Measurements from ENCODE around the gene HS6ST2. TPM values are rescaled to one million over a fixed set of nuclear protein-coding genes. Genes with fewer than 3 reads are reported as not detected.

HS6ST2 gene
- total and polyA plus RNA-seq, 4 donors, result under 0.01 to 1.4 (median 0.01) TPM; not detected in 1

DNA sequence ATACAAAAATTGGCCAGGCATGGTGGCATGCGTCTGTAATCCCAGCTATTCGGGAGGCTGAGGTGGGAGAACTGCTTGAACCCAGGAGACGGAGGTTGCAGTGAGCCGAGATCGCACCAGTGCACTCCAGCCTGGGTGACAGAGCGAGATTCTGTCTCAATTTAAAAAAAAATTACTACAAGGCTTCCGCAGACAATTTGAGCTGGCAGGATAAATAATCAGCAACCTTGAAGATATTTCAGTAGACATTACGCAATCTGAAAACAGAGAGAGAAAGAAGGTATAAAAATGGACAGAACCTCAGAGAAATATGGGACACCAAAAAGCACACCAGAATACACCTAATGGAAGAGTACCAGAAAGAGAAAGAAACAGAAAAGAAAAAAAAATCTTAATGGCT is 25.3 kb downstream of the HS6ST2 start:
- H3K4me3 ChIP-seq (ENCODE audit: low read depth in 1 of 3, low read length in 3 of 3), result no peak overlapping the region
- H3K9ac ChIP-seq (ENCODE audit: low read depth in 1 of 2, low read length in 2 of 2), result no peak overlapping the region
- no peaks in the 10 kb centered on the region for H3K9me3 ChIP-seq (ENCODE audit: control insufficient read depth in 4 of 4, low read length in 3 of 4)
- H3K27me3 ChIP-seq (ENCODE audit: control insufficient read depth in 4 of 4, insufficient read depth in 4 of 4, low read length in 3 of 4), result no peaks in the 10 kb centered on the region
- no peak for DNase-seq (ENCODE audit: low spot score)
- H3K4me1 ChIP-seq (ENCODE audit: control insufficient read depth in 4 of 4, insufficient read depth in 4 of 4, low read length in 3 of 4), result no peaks in the 10 kb centered on the region
- 96% methylated on average over 8 of the region's 8 CpGs for WGBS
- H3K27ac ChIP-seq (ENCODE audit: low read depth in 1 of 2, low read length in 2 of 2), result no peak overlapping the region
- H3K36me3 ChIP-seq (ENCODE audit: control insufficient read depth in 4 of 4, insufficient read depth in 3 of 4, low read depth in 1 of 4, low read length in 3 of 4), result no peaks in the 10 kb centered on the region
- no peak for TF ChIP-seq FOXA1 (IDR thresholded peaks at IDR 0.05)
- TF ChIP-seq RAD21 (IDR thresholded peaks at IDR 0.05), result no peak

DNA sequence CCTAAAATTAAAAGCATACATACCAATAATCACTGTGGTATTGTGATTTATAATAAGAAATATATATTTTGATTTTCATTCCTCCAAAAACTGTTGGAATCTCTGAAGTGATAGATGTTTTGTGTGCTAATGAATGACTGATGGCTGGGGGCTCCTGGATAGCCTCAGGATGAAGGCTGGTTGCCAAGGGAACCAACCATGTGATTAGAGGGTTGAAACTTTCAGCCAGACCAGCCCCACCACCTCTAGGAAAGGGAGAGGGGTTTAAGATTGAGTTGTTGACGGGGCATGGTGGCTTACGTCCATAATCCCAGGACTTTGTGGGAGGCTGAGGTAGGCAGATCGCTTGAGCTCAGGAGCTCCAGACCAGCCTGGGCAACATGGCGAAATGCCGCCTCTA is 34.0 kb downstream of the HS6ST2 start:
- H3K4me1 ChIP-seq (ENCODE audit: control insufficient read depth in 4 of 4, insufficient read depth in 4 of 4, low read length in 3 of 4), result no peaks in the 10 kb centered on the region
- 97% methylated on average over 5 of the region's 5 CpGs for WGBS
- TF ChIP-seq FOXA2 (IDR thresholded peaks at IDR 0.05), result no peak
- TF ChIP-seq TAF1 (conservative IDR thresholded peaks at IDR 0.05), result no peak
- TF ChIP-seq SP1 (IDR thresholded peaks at IDR 0.05), result no peak
- no peak for TF ChIP-seq ZBTB33 (IDR thresholded peaks at IDR 0.05)
- no peak for TF ChIP-seq YY1 (IDR thresholded peaks at IDR 0.05)
- TF ChIP-seq JUND (IDR thresholded peaks at IDR 0.05), result no peak
- TF ChIP-seq REST (IDR thresholded peaks at IDR 0.05), result no peak
- TF ChIP-seq RAD21 (IDR thresholded peaks at IDR 0.05), result no peak
- no peak for TF ChIP-seq MAX (IDR thresholded peaks at IDR 0.05)
- no peak for TF ChIP-seq HNF4G (IDR thresholded peaks at IDR 0.05)
- TF ChIP-seq GABPA (IDR thresholded peaks at IDR 0.05 in 1 of 2, conservative IDR thresholded peaks at IDR 0.05 in 1 of 2), result no peak
- TF ChIP-seq ATF3 (IDR thresholded peaks at IDR 0.05), result no peak
- no peak for TF ChIP-seq NR2F2 (IDR thresholded peaks at IDR 0.05)
- TF ChIP-seq HNF4A (conservative IDR thresholded peaks at IDR 0.05), result no peak
- H3K36me3 ChIP-seq (ENCODE audit: control insufficient read depth in 4 of 4, insufficient read depth in 3 of 4, low read depth in 1 of 4, low read length in 3 of 4), result no peaks in the 10 kb centered on the region
- no peaks in the 10 kb centered on the region for H3K27me3 ChIP-seq (ENCODE audit: control insufficient read depth in 4 of 4, insufficient read depth in 4 of 4, low read length in 3 of 4)
- DNase-seq (ENCODE audit: low spot score), result no peak
- no peak overlapping the region for H3K4me3 ChIP-seq (ENCODE audit: low read depth in 1 of 3, low read length in 3 of 3)
- no peak overlapping the region for H3K9ac ChIP-seq (ENCODE audit: low read depth in 1 of 2, low read length in 2 of 2)
- H3K9me3 ChIP-seq (ENCODE audit: control insufficient read depth in 4 of 4, low read length in 3 of 4), result no peaks in the 10 kb centered on the region
- H3K27ac ChIP-seq (ENCODE audit: low read depth in 1 of 2, low read length in 2 of 2), result no peak overlapping the region
